ENCODE data around the gene ZNF586.

Gene ZNF586

GRCh38 chr19:57829316-57829715, 59.8 kb downstream of the ZNF586 start:
- H3K4me3 ChIP-seq (ENCODE audit: low read depth, low read length): no peak overlapping the region
- DNase-seq (ENCODE audit: low read depth): no peak
- no peak for TF ChIP-seq CTCF (IDR thresholded peaks at IDR 0.05; ENCODE audit: insufficient read depth, low read depth, low read length, missing control alignments)

DNA sequence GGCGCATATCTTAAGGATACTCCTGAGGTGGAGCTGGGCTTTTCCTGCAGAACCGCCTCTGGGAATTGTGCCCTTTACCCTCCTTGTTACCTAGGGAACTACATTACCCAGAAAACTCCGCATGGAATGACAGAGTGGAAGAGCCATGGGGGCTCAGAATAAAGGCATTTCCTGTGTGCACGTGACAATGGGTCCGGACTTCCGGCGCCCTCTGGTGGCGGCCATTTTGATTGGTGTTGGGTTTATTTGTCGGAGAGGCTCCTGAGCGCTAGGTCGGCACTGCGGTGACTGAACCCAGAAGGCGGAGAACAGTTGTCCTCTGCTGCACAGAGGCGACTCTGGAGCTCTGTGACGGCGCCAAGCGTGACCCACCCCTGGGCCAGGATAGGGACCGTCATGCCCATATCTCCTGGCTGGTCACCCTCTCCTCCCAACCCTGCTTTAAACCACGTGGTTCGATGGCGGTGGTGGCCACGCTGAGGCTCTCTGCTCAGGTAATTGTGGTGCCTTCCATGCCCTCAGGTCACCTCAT, 60.7 kb downstream of the ZNF586 start, which contains the start of gene ZNF587B:
ZNF587B (plus strand) TSS at position 229 of the 532 bp plus-strand sequence; CDS start at position 459, 230 bp downstream.
- H3K4me3 ChIP-seq (ENCODE audit: low read depth, low read length): no peak within 1 kb of the TSS
- DNase-seq (ENCODE audit: low read depth): no peak

More for the DNA sequence above, 60.7 kb downstream of the ZNF586 start, which contains the start of gene ZNF587B:
- TF ChIP-seq CTCF (IDR thresholded peaks at IDR 0.05; ENCODE audit: insufficient read depth, low read depth, low read length, missing control alignments): no peak
